ENCODE measurements around the gene MOV10L1.

MOV10L1 gene

GRCh38 chr22:50196256-50196655, 106.5 kb downstream of the MOV10L1 start:
- no peak for DNase-seq (ENCODE audit: low read depth)
- TF ChIP-seq MYC (IDR thresholded peaks at IDR 0.05; ENCODE audit: low read depth, low read length) (no peak), POLR2A (IDR thresholded peaks at IDR 0.05; ENCODE audit: extremely low read depth, insufficient read length) (no peak), MAX (IDR thresholded peaks at IDR 0.05; ENCODE audit: low read depth, low read length) (no peak)
- TF ChIP-seq, protein P1, sequence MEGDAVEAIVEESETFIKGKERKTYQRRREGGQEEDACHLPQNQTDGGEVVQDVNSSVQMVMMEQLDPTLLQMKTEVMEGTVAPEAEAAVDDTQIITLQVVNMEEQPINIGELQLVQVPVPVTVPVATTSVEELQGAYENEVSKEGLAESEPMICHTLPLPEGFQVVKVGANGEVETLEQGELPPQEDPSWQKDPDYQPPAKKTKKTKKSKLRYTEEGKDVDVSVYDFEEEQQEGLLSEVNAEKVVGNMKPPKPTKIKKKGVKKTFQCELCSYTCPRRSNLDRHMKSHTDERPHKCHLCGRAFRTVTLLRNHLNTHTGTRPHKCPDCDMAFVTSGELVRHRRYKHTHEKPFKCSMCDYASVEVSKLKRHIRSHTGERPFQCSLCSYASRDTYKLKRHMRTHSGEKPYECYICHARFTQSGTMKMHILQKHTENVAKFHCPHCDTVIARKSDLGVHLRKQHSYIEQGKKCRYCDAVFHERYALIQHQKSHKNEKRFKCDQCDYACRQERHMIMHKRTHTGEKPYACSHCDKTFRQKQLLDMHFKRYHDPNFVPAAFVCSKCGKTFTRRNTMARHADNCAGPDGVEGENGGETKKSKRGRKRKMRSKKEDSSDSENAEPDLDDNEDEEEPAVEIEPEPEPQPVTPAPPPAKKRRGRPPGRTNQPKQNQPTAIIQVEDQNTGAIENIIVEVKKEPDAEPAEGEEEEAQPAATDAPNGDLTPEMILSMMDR (IDR thresholded peaks at IDR 0.05; ENCODE audit: low read depth, low read length): no peak
- H3K4me3 ChIP-seq (ENCODE audit: low read depth, low read length): no peak overlapping the region

- no peak overlapping the region for H3K4me3 ChIP-seq (ENCODE audit: low read depth, low read length)
- no peak for DNase-seq (ENCODE audit: low read depth)
- no peak for TF ChIP-seq MYC (IDR thresholded peaks at IDR 0.05; ENCODE audit: low read depth, low read length)
- TF ChIP-seq, protein P1 (IDR thresholded peaks at IDR 0.05; ENCODE audit: low read depth, low read length): no peak
- no peak for TF ChIP-seq POLR2A (IDR thresholded peaks at IDR 0.05; ENCODE audit: extremely low read depth, insufficient read length)
- TF ChIP-seq MAX (IDR thresholded peaks at IDR 0.05; ENCODE audit: low read depth, low read length): no peak
Observed at GRCh38 chr22:50197000-50197800, 107.4 kb downstream of the MOV10L1 start.

DNA sequence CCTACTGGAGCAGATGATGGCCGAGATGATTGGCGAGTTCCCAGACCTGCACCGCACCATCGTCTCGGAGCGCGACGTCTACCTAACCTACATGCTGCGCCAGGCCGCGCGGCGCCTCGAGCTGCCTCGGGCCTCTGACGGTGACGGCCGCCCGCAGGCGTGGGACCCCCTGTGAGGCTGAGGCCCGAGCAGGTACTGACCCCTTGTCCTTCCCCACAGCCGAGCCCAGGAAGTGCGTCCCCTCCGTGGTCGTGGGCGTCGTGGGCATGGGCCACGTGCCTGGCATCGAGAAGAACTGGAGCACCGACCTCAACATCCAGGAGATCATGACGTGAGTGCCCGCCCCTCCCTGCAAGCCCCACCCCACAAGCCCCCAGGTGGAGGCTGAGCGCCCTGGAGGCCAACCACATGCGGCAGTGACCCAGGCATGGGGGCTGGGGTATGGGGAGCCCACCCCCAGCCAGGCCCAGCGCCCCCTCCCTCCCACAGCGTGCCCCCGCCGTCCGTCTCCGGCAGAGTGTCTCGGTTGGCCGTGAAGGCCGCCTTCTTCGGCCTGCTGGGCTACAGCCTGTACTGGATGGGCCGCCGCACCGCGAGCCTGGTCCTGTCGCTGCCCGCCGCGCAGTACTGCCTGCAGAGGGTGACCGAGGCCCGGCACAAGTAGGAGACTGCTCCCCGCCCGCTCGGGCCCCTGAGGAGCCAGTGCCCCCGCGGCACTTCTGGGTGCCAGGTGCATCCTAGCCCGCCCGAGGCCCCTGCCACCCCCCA, 108.2 kb downstream of the MOV10L1 start:
- no peak for DNase-seq (ENCODE audit: low read depth)
- no peak for TF ChIP-seq MAX (IDR thresholded peaks at IDR 0.05; ENCODE audit: low read depth, low read length)
- TF ChIP-seq, protein P1 (IDR thresholded peaks at IDR 0.05; ENCODE audit: low read depth, low read length): no peak
- TF ChIP-seq MYC (IDR thresholded peaks at IDR 0.05; ENCODE audit: low read depth, low read length): no peak
- no peak for TF ChIP-seq POLR2A (IDR thresholded peaks at IDR 0.05; ENCODE audit: extremely low read depth, insufficient read length)
- H3K4me3 ChIP-seq (ENCODE audit: low read depth, low read length): no peak overlapping the region

- TF ChIP-seq, protein P1 (IDR thresholded peaks at IDR 0.05; ENCODE audit: low read depth, low read length): no peak
- TF ChIP-seq POLR2A (IDR thresholded peaks at IDR 0.05; ENCODE audit: extremely low read depth, insufficient read length) (no peak), MAX (IDR thresholded peaks at IDR 0.05; ENCODE audit: low read depth, low read length) (no peak), MYC (IDR thresholded peaks at IDR 0.05; ENCODE audit: low read depth, low read length) (no peak)
- no peak for DNase-seq (ENCODE audit: low read depth)
- H3K4me3 ChIP-seq (ENCODE audit: low read depth, low read length): no peak overlapping the region
Observed at GRCh38 chr22:50198624-50199017, 108.8 kb downstream of the MOV10L1 start.

- no peak overlapping the region for H3K4me3 ChIP-seq (ENCODE audit: low read depth, low read length)
- TF ChIP-seq MYC (IDR thresholded peaks at IDR 0.05; ENCODE audit: low read depth, low read length) (no peak), MAX (IDR thresholded peaks at IDR 0.05; ENCODE audit: low read depth, low read length) (no peak), POLR2A (IDR thresholded peaks at IDR 0.05; ENCODE audit: extremely low read depth, insufficient read length) (no peak)
- TF ChIP-seq, protein P1 (IDR thresholded peaks at IDR 0.05; ENCODE audit: low read depth, low read length): no peak
- DNase-seq (ENCODE audit: low read depth): no peak
Observed at GRCh38 chr22:50199251-50199721, 109.5 kb downstream of the MOV10L1 start.
